ENCODE measurements around the gene MRAP. TPM values are rescaled to one million over a fixed set of nuclear protein-coding genes. Genes with fewer than 3 reads are reported as not detected.

Gene MRAP
- total and polyA plus RNA-seq, 2 donors (not counting 1 experiment from before 2014, with no cell fraction given): 0.17 TPM; not detected in 1

GRCh38 chr21:32332463-32332951, 33.9 kb downstream of the MRAP start:
- Histone ChIP-seq H3K27ac (ENCODE audit: insufficient read depth, low read length) (no peak overlapping the region), H3K27me3 (ENCODE audit: control insufficient read depth, insufficient read depth, low read length) (no peaks in the 10 kb centered on the region), H3K9me3 (ENCODE audit: control insufficient read depth, insufficient read depth, low read depth, low read length) (no peaks in the 10 kb centered on the region), H3K9ac (ENCODE audit: insufficient read depth, low read length) (no peak overlapping the region), H3K79me2 (ENCODE audit: control insufficient read depth, insufficient read depth, low read length) (no peaks in the 10 kb centered on the region), H3K4me1 (ENCODE audit: control insufficient read depth, extremely low read depth, insufficient read depth, low read length) (no peaks in the 10 kb centered on the region), H2AFZ (ENCODE audit: low read length) (no peak overlapping the region), H4K20me1 (ENCODE audit: control insufficient read depth, extremely low read depth, insufficient read depth, low read length) (no peaks in the 10 kb centered on the region), H3K4me3 (replicated peaks in 1 of 4; ENCODE audit: control extremely low read depth in 1 of 4, insufficient read depth in 1 of 4, low read depth in 3 of 4, low read length in 4 of 4) (no peak overlapping the region), H3K36me3 (ENCODE audit: control insufficient read depth, insufficient read depth, low read length) (peaks cover 20% of the 10 kb centered on the region), H3K4me2 (ENCODE audit: extremely low read depth, insufficient read depth, low read length) (no peak overlapping the region)
- peak in 1 of 2 donors; percentile 10 for DNase-seq (ENCODE audit: low read depth in 2 of 2)
- no peak for TF ChIP-seq CTCF (conservative IDR thresholded peaks at IDR 0.05 in 1 of 2, IDR thresholded peaks at IDR 0.05 in 1 of 2; ENCODE audit: low read depth in 1 of 2, low read length in 2 of 2)
- no peak for TF ChIP-seq EZH2 (IDR thresholded peaks at IDR 0.05; ENCODE audit: low read length, missing control alignments)

GRCh38 chr21:32333953-32334673, 35.5 kb downstream of the MRAP start:
- TF ChIP-seq CTCF (conservative IDR thresholded peaks at IDR 0.05 in 1 of 2, IDR thresholded peaks at IDR 0.05 in 1 of 2; ENCODE audit: low read depth in 1 of 2, low read length in 2 of 2) (no peak), EZH2 (IDR thresholded peaks at IDR 0.05; ENCODE audit: low read length, missing control alignments) (no peak)
- no peak overlapping the region for H3K27ac ChIP-seq (ENCODE audit: insufficient read depth, low read length)
- no peak for DNase-seq (ENCODE audit: low read depth in 2 of 2)
- no peaks in the 10 kb centered on the region for H4K20me1 ChIP-seq (ENCODE audit: control insufficient read depth, extremely low read depth, insufficient read depth, low read length)
- no peak overlapping the region for H3K4me2 ChIP-seq (ENCODE audit: extremely low read depth, insufficient read depth, low read length)
- H3K9me3 ChIP-seq (ENCODE audit: control insufficient read depth, insufficient read depth, low read depth, low read length): no peaks in the 10 kb centered on the region
- H3K9ac ChIP-seq (ENCODE audit: insufficient read depth, low read length): no peak overlapping the region
- H3K4me1 ChIP-seq (ENCODE audit: control insufficient read depth, extremely low read depth, insufficient read depth, low read length): no peaks in the 10 kb centered on the region
- no peak overlapping the region for H2AFZ ChIP-seq (ENCODE audit: low read length)
- H3K27me3 ChIP-seq (ENCODE audit: control insufficient read depth, insufficient read depth, low read length): no peaks in the 10 kb centered on the region
- H3K4me3 ChIP-seq (replicated peaks in 1 of 4; ENCODE audit: control extremely low read depth in 1 of 4, insufficient read depth in 1 of 4, low read depth in 3 of 4, low read length in 4 of 4): no peak overlapping the region
- peaks cover 25% of the 10 kb centered on the region for H3K36me3 ChIP-seq (ENCODE audit: control insufficient read depth, insufficient read depth, low read length)
- H3K79me2 ChIP-seq (ENCODE audit: control insufficient read depth, insufficient read depth, low read length): no peaks in the 10 kb centered on the region

- H3K79me2 ChIP-seq (ENCODE audit: control insufficient read depth, insufficient read depth, low read length): no peaks in the 10 kb centered on the region
- H3K27me3 ChIP-seq (ENCODE audit: control insufficient read depth, insufficient read depth, low read length): no peaks in the 10 kb centered on the region
- no peak overlapping the region for H3K4me2 ChIP-seq (ENCODE audit: extremely low read depth, insufficient read depth, low read length)
- H2AFZ ChIP-seq (ENCODE audit: low read length): no peak overlapping the region
- no peaks in the 10 kb centered on the region for H3K9me3 ChIP-seq (ENCODE audit: control insufficient read depth, insufficient read depth, low read depth, low read length)
- no peak overlapping the region for H3K27ac ChIP-seq (ENCODE audit: insufficient read depth, low read length)
- no peak overlapping the region for H3K4me3 ChIP-seq (replicated peaks in 1 of 4; ENCODE audit: control extremely low read depth in 1 of 4, insufficient read depth in 1 of 4, low read depth in 3 of 4, low read length in 4 of 4)
- TF ChIP-seq EZH2 (IDR thresholded peaks at IDR 0.05; ENCODE audit: low read length, missing control alignments) (no peak), CTCF (conservative IDR thresholded peaks at IDR 0.05 in 1 of 2, IDR thresholded peaks at IDR 0.05 in 1 of 2; ENCODE audit: low read depth in 1 of 2, low read length in 2 of 2) (no peak)
- H3K4me1 ChIP-seq (ENCODE audit: control insufficient read depth, extremely low read depth, insufficient read depth, low read length): no peaks in the 10 kb centered on the region
- peak in 1 of 2 donors; percentile 56 for DNase-seq (ENCODE audit: low read depth in 2 of 2)
- peaks cover 25% of the 10 kb centered on the region for H3K36me3 ChIP-seq (ENCODE audit: control insufficient read depth, insufficient read depth, low read length)
- no peaks in the 10 kb centered on the region for H4K20me1 ChIP-seq (ENCODE audit: control insufficient read depth, extremely low read depth, insufficient read depth, low read length)
- no peak overlapping the region for H3K9ac ChIP-seq (ENCODE audit: insufficient read depth, low read length)
These were observed 36.4 kb downstream of the MRAP start for GRCh38 chr21:32334980-32335531.

Measured in fibroblast of lung (primary cell).